ENCODE results near the gene TP53AIP1. TPM values are rescaled to one million over a fixed set of nuclear protein-coding genes. Genes with fewer than 3 reads are reported as not detected.
A peak's percentile ranks its signal among the peaks of the same experiment; 100 is the strongest.

TP53AIP1 gene
- total and polyA plus RNA-seq, 8 donors = 0.12 to 1.0 (median 0.16) TPM; not detected in 2

- Histone ChIP-seq H3K4me1 (peaks cover 37 to 56% (median 54%) of the 10 kb centered on the region in 3 donors), H3K27me3 (no peaks in the 10 kb centered on the region), H3K27ac (peak overlapping the region in 1 of 4 donors; percentile 13), H3K9me3 (no peaks in the 10 kb centered on the region), H3K4me3 (no peak overlapping the region), H3K36me3 (no peaks in the 10 kb centered on the region)
- TF ChIP-seq CTCF (IDR thresholded peaks at IDR 0.05) = no peak
- ATAC-seq (no peak), DNase-seq (no peak), FAIRE-seq (no peak)
- intact Hi-C loops (cut with DNase I) = no loop called here
- WGBS, 2 donors = 63 to 78% methylated on average over 1 of the region's 1 CpG
Measured at GRCh38 chr11:128897826-128898225, 44.8 kb downstream of the TP53AIP1 start.

- H3K4me1 ChIP-seq = peaks cover 47 to 71% (median 54%) of the 10 kb centered on the region in 3 donors
- DNase-seq = no peak
- no peak for FAIRE-seq
- no peaks in the 10 kb centered on the region for H3K9me3 ChIP-seq
- H3K27ac ChIP-seq = peak overlapping the region in 1 of 4 donors; percentile 83
- no peaks in the 10 kb centered on the region for H3K36me3 ChIP-seq
- no peak overlapping the region for H3K4me3 ChIP-seq
- no peak for TF ChIP-seq CTCF (IDR thresholded peaks at IDR 0.05)
- ATAC-seq = no peak
- no peaks in the 10 kb centered on the region for H3K27me3 ChIP-seq
- WGBS, 2 donors = 28 to 40% methylated on average over 2 of the region's 2 CpGs
- intact Hi-C loops (cut with DNase I) = no loop called here
Measured at GRCh38 chr11:128896356-128896755, 46.3 kb downstream of the TP53AIP1 start.

GRCh38 chr11:128895526-128895925 lies 47.1 kb downstream of the TP53AIP1 start:
- DNase-seq (peak in 3 of 6 donors; percentile 37 to 73 (median 49)), FAIRE-seq (no peak), ATAC-seq (peak in 2 of 4 donors; percentile 3 to 11)
- Histone ChIP-seq H3K9me3 (no peaks in the 10 kb centered on the region), H3K27me3 (no peaks in the 10 kb centered on the region), H3K4me1 (peaks cover 47 to 64% (median 48%) of the 10 kb centered on the region in 3 donors), H3K36me3 (no peaks in the 10 kb centered on the region), H3K27ac (peak overlapping the region; percentile 13 to 83 (median 49)), H3K4me3 (peak overlapping the region in 1 of 4 donors; percentile 15)
- intact Hi-C loops (cut with DNase I) = no loop called here
- WGBS, 2 donors = 44 to 47% methylated on average over 9 of the region's 9 CpGs
- TF ChIP-seq CTCF (IDR thresholded peaks at IDR 0.05) = no peak

- FAIRE-seq = no peak
- peak; percentile 83 to 95 (median 93) for DNase-seq
- Histone ChIP-seq H3K27me3 (no peaks in the 10 kb centered on the region), H3K27ac (peak overlapping the region; percentile 13 to 83 (median 73)), H3K9me3 (no peaks in the 10 kb centered on the region), H3K4me1 (peaks cover 44 to 62% (median 47%) of the 10 kb centered on the region in 3 donors), H3K4me3 (peak overlapping the region in 1 of 4 donors; percentile 70), H3K36me3 (no peaks in the 10 kb centered on the region)
- TF ChIP-seq CTCF (IDR thresholded peaks at IDR 0.05) = no peak
- WGBS, 2 donors = 6 to 12% methylated on average over 6 of the region's 6 CpGs
- intact Hi-C loops (cut with DNase I) = no loop called here
- peak; percentile 66 to 82 (median 71) for ATAC-seq
Measured at GRCh38 chr11:128894685-128895084, 48.0 kb downstream of the TP53AIP1 start.

- H3K27me3 ChIP-seq = no peaks in the 10 kb centered on the region
- peak overlapping the region; percentile 13 to 83 (median 73) for H3K27ac ChIP-seq
- H3K36me3 ChIP-seq = no peaks in the 10 kb centered on the region
- DNase-seq = no peak
- peaks cover 45 to 62% (median 50%) of the 10 kb centered on the region in 3 donors for H3K4me1 ChIP-seq
- WGBS, 2 donors = 4 to 14% methylated on average over 3 of the region's 3 CpGs
- H3K4me3 ChIP-seq = peak overlapping the region in 1 of 4 donors; percentile 70
- intact Hi-C loops (cut with DNase I) = no loop called here
- FAIRE-seq = no peak
- no peaks in the 10 kb centered on the region for H3K9me3 ChIP-seq
- no peak for TF ChIP-seq CTCF (IDR thresholded peaks at IDR 0.05)
- no peak for ATAC-seq
Measured at GRCh38 chr11:128894286-128894681, 48.4 kb downstream of the TP53AIP1 start.
